ENCODE measurements around the gene OR52K1.
"Not testable (repeated sequence)": the region's sequence is repeated elsewhere in the genome, so short reads cannot be mapped to it uniquely, and the experiment has no call there.

OR52K1 gene

DNA sequence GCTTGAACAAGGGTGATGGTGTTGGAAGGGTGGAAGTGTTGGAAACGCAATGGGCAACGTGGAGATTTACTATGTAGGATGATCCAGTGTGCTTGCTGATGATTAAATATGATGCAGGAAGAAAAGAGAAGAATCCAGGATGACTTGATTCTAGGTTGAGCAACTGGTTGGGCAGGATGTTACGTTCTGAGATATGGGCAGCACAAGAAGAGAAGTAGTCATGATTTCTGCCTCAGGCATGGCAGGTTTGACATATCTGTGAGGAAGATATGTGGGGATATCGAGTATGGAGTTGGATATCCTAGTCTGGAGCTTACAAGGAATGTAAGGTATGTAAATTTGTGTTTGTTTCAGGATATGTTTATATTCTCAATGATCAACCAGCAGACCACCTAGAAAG is 1.9 kb downstream of the OR52K1 start:
- Histone ChIP-seq H3K4me3 (ENCODE audit: low read depth in 1 of 5, low read length in 5 of 5) (no peak overlapping the region), H3K27ac (ENCODE audit: low read depth, low read length) (no peak overlapping the region), H3K27me3 (ENCODE audit: control insufficient read depth in 5 of 5, insufficient read depth in 4 of 5, low read length in 5 of 5) (no peaks in the 10 kb centered on the region), H3K9me3 (ENCODE audit: control insufficient read depth in 5 of 5, low read length in 5 of 5) (no peaks in the 10 kb centered on the region), H3K36me3 (ENCODE audit: control insufficient read depth in 5 of 5, insufficient read depth in 5 of 5, low read length in 5 of 5) (no peaks in the 10 kb centered on the region), H3K4me1 (ENCODE audit: control insufficient read depth in 5 of 5, insufficient read depth in 5 of 5, low read length in 5 of 5) (peaks cover 0 to 3% (median 0%) of the 10 kb centered on the region in 5 donors), H3K9ac (ENCODE audit: low read length in 5 of 5) (no peak overlapping the region)

DNA sequence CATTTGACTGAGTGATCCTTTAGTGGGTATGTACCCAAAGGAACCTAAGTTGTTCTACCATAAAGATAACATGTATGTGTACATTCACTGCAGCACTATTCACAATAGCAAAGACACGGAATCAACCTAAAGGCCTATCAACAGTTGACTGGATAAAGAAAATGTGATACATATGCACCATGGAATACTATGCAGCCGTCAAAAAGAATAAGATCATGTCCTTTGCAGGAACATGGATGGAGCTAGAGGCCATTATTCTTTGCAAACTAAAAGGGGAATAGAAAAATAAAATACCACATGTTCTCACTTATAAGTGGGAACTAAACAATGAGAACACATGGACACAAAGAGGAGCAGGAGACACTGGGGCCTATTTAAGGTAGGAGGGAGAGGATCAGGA is 9.0 kb downstream of the OR52K1 start:
- H3K4me1 ChIP-seq (ENCODE audit: control insufficient read depth in 5 of 5, insufficient read depth in 5 of 5, low read length in 5 of 5); H3K4me3 ChIP-seq (ENCODE audit: low read depth in 1 of 5, low read length in 5 of 5); H3K27ac ChIP-seq (ENCODE audit: low read depth, low read length); H3K9me3 ChIP-seq (ENCODE audit: control insufficient read depth in 5 of 5, low read length in 5 of 5); H3K36me3 ChIP-seq (ENCODE audit: control insufficient read depth in 5 of 5, insufficient read depth in 5 of 5, low read length in 5 of 5); H3K9ac ChIP-seq (ENCODE audit: low read length in 5 of 5): not testable (repeated sequence)
- H3K27me3 ChIP-seq (ENCODE audit: control insufficient read depth in 5 of 5, insufficient read depth in 4 of 5, low read length in 5 of 5), result peaks cover 0 to 12% (median 0%) of the 10 kb centered on the region in 5 donors

DNA sequence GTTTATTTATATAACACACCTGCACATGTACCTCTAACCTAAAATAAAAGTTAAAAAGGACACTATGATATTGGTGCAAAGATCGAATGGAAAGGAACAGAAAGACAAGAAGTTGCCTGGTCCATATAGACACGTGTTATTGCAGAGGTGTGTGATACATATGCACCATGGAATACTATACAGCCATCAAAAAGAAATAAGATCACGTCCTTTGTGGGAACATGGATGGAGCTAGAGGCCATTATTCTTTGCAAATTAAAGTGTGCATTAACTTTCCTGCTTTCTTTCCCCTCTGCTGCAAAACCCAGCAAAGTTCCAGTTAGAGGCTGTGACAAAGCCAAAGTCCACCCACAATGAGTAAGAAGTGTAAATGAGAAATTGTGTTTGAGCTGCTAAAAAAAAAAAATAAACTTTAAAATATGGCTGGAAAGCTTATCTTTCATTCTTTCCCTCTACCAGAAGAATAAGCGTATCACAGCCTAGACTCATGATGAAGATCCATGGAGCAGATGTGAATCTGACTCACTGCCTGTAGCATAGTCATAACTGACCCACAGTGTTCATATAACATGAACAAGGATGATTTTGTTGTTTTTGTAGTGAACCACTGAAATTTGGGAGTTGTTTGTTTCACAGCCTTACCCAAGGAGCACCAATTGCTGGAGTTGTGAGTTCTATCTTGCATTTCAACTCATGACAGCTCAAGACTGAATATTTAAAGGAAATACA is 9.6 kb downstream of the OR52K1 start:
- Histone ChIP-seq H3K27ac (ENCODE audit: low read depth, low read length) (no peak overlapping the region), H3K9me3 (ENCODE audit: control insufficient read depth in 5 of 5, low read length in 5 of 5) (no peaks in the 10 kb centered on the region), H3K27me3 (ENCODE audit: control insufficient read depth in 5 of 5, insufficient read depth in 4 of 5, low read length in 5 of 5) (peaks cover 0 to 14% (median 1%) of the 10 kb centered on the region in 5 donors), H3K36me3 (ENCODE audit: control insufficient read depth in 5 of 5, insufficient read depth in 5 of 5, low read length in 5 of 5) (no peaks in the 10 kb centered on the region), H3K4me1 (ENCODE audit: control insufficient read depth in 5 of 5, insufficient read depth in 5 of 5, low read length in 5 of 5) (peaks cover 0 to 11% (median 4%) of the 10 kb centered on the region in 5 donors), H3K9ac (ENCODE audit: low read length in 5 of 5) (no peak overlapping the region), H3K4me3 (ENCODE audit: low read depth in 1 of 5, low read length in 5 of 5) (no peak overlapping the region)

DNA sequence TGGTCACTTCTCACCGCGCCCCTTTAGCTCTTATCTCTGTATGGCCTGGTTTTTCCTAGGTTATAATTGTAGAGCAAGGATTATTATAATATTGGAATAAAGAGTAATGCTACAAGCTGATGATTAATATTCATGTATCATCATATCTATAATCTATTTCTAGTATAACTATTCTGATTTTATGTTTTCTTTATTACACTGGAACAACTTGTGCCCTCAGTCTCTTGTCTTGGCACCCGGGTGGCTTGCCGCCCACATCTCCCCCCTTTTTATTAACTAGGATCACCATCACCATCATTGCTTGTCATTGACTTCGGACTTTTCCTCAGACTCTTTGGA is 11.0 kb downstream of the OR52K1 start:
- peaks cover 0 to 11% (median 4%) of the 10 kb centered on the region in 5 donors for H3K4me1 ChIP-seq (ENCODE audit: control insufficient read depth in 5 of 5, insufficient read depth in 5 of 5, low read length in 5 of 5)
- H3K9ac ChIP-seq (ENCODE audit: low read length in 5 of 5), result no peak overlapping the region
- no peak overlapping the region for H3K4me3 ChIP-seq (ENCODE audit: low read depth in 1 of 5, low read length in 5 of 5)
- no peaks in the 10 kb centered on the region for H3K9me3 ChIP-seq (ENCODE audit: control insufficient read depth in 5 of 5, low read length in 5 of 5)
- H3K36me3 ChIP-seq (ENCODE audit: control insufficient read depth in 5 of 5, insufficient read depth in 5 of 5, low read length in 5 of 5), result no peaks in the 10 kb centered on the region
- H3K27ac ChIP-seq (ENCODE audit: low read depth, low read length), result no peak overlapping the region
- peaks cover 0 to 14% (median 5%) of the 10 kb centered on the region in 5 donors for H3K27me3 ChIP-seq (ENCODE audit: control insufficient read depth in 5 of 5, insufficient read depth in 4 of 5, low read length in 5 of 5)

- Histone ChIP-seq H3K4me3 (ENCODE audit: low read depth in 1 of 5, low read length in 5 of 5) (no peak overlapping the region), H3K9ac (ENCODE audit: low read length in 5 of 5) (no peak overlapping the region), H3K9me3 (ENCODE audit: control insufficient read depth in 5 of 5, low read length in 5 of 5) (no peaks in the 10 kb centered on the region), H3K27me3 (ENCODE audit: control insufficient read depth in 5 of 5, insufficient read depth in 4 of 5, low read length in 5 of 5) (peaks cover 0 to 14% (median 5%) of the 10 kb centered on the region in 5 donors), H3K27ac (ENCODE audit: low read depth, low read length) (no peak overlapping the region), H3K4me1 (ENCODE audit: control insufficient read depth in 5 of 5, insufficient read depth in 5 of 5, low read length in 5 of 5) (peaks cover 0 to 11% (median 4%) of the 10 kb centered on the region in 5 donors), H3K36me3 (ENCODE audit: control insufficient read depth in 5 of 5, insufficient read depth in 5 of 5, low read length in 5 of 5) (no peaks in the 10 kb centered on the region)
Observed at GRCh38 chr11:4495487-4495886, 13.0 kb downstream of the OR52K1 start.

DNA sequence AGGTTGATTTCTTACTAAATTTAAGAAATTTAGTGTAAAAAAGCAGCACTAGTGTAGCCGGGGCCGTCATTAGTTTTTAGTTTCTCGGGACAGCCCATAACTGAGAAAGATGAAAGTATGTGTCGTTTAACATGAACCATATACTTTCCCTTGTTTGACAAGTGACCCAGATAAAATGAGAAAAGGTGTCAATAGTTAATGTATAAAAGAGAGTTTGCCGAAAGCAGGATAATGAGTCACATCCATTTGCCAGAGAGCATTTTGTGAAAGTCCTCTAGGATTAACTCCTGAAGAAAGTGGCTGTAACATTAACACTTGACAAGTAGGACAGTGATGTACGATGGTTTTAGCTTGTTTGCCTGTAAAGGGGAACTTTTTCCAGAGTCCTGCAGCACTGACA is 13.5 kb downstream of the OR52K1 start:
- Histone ChIP-seq H3K36me3 (ENCODE audit: control insufficient read depth in 5 of 5, insufficient read depth in 5 of 5, low read length in 5 of 5) (no peaks in the 10 kb centered on the region), H3K9ac (ENCODE audit: low read length in 5 of 5) (no peak overlapping the region)

DNA sequence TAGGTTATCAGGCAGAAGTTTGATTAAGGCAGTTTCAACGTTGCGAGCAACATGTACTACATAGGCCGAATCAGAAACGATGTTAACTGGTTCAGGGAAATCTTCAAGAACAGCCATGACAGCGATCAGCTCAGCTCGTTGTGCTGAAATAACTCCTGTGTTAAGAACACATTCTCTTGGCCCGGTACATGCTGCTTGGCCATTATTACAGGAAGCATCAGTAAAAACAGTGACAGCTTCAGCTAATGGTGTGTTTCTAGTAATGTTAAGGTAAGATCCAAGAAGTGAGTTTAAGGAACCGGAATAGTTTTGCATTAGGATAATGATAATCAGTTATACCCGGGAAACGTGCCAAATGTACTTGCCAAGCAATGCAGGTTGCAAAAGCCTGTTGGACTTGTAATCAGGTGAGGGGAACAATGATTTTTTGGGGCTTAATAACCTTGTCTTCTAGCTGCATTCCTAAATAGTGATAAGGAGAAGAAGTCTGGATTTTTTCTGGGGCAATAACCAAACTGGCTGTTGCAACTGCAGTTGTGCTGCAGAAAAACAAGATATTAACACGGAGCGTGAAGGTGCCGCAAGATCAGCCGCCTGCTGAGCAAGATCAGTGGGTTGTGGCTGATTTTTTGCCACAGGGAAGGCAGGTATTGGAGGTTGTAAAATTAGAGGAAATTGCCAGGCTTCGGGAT is 14.3 kb downstream of the OR52K1 start:
- no peak overlapping the region for H3K4me3 ChIP-seq (ENCODE audit: low read depth in 1 of 5, low read length in 5 of 5)
- no peaks in the 10 kb centered on the region for H3K36me3 ChIP-seq (ENCODE audit: control insufficient read depth in 5 of 5, insufficient read depth in 5 of 5, low read length in 5 of 5)
- no peak overlapping the region for H3K27ac ChIP-seq (ENCODE audit: low read depth, low read length)
- H3K4me1 ChIP-seq (ENCODE audit: control insufficient read depth in 5 of 5, insufficient read depth in 5 of 5, low read length in 5 of 5), result peaks cover 0 to 11% (median 4%) of the 10 kb centered on the region in 5 donors
- H3K9me3 ChIP-seq (ENCODE audit: control insufficient read depth in 5 of 5, low read length in 5 of 5), result no peaks in the 10 kb centered on the region
- no peak overlapping the region for H3K9ac ChIP-seq (ENCODE audit: low read length in 5 of 5)
- peaks cover 0 to 14% (median 5%) of the 10 kb centered on the region in 5 donors for H3K27me3 ChIP-seq (ENCODE audit: control insufficient read depth in 5 of 5, insufficient read depth in 4 of 5, low read length in 5 of 5)

More for the DNA sequence above, 13.5 kb downstream of the OR52K1 start:
- peaks cover 0 to 14% (median 5%) of the 10 kb centered on the region in 5 donors for H3K27me3 ChIP-seq (ENCODE audit: control insufficient read depth in 5 of 5, insufficient read depth in 4 of 5, low read length in 5 of 5)
- no peak overlapping the region for H3K27ac ChIP-seq (ENCODE audit: low read depth, low read length)
- no peaks in the 10 kb centered on the region for H3K9me3 ChIP-seq (ENCODE audit: control insufficient read depth in 5 of 5, low read length in 5 of 5)
- peaks cover 0 to 11% (median 4%) of the 10 kb centered on the region in 5 donors for H3K4me1 ChIP-seq (ENCODE audit: control insufficient read depth in 5 of 5, insufficient read depth in 5 of 5, low read length in 5 of 5)
- no peak overlapping the region for H3K4me3 ChIP-seq (ENCODE audit: low read depth in 1 of 5, low read length in 5 of 5)

DNA sequence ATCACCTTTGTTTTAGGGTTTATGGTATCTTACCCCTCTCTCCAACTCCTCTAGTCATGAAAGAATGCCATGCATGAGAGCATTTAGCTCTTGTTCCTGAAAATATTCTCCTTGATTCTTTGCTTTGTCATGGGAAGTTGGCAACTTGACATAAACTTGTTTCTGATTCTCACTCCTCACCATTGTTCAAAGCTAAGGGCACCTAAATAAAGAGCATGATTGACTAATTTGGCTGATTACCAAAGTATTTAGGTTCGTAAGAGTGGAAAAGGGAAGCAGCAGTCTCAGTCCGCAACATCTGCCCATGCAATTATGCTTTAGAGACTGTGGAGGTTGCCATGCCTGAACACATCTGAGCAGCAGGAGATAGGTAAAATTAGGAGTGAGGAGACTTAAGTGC is 26.4 kb downstream of the OR52K1 start:
- no peak overlapping the region for H3K27ac ChIP-seq (ENCODE audit: low read depth, low read length)
- peaks cover 0 to 5% (median 0%) of the 10 kb centered on the region in 5 donors for H3K27me3 ChIP-seq (ENCODE audit: control insufficient read depth in 5 of 5, insufficient read depth in 4 of 5, low read length in 5 of 5)
- H3K9ac ChIP-seq (ENCODE audit: low read length in 5 of 5), result no peak overlapping the region
- peaks cover 0 to 17% (median 0%) of the 10 kb centered on the region in 5 donors for H3K4me1 ChIP-seq (ENCODE audit: control insufficient read depth in 5 of 5, insufficient read depth in 5 of 5, low read length in 5 of 5)
- no peaks in the 10 kb centered on the region for H3K9me3 ChIP-seq (ENCODE audit: control insufficient read depth in 5 of 5, low read length in 5 of 5)
- no peaks in the 10 kb centered on the region for H3K36me3 ChIP-seq (ENCODE audit: control insufficient read depth in 5 of 5, insufficient read depth in 5 of 5, low read length in 5 of 5)
- no peak overlapping the region for H3K4me3 ChIP-seq (ENCODE audit: low read depth in 1 of 5, low read length in 5 of 5)

DNA sequence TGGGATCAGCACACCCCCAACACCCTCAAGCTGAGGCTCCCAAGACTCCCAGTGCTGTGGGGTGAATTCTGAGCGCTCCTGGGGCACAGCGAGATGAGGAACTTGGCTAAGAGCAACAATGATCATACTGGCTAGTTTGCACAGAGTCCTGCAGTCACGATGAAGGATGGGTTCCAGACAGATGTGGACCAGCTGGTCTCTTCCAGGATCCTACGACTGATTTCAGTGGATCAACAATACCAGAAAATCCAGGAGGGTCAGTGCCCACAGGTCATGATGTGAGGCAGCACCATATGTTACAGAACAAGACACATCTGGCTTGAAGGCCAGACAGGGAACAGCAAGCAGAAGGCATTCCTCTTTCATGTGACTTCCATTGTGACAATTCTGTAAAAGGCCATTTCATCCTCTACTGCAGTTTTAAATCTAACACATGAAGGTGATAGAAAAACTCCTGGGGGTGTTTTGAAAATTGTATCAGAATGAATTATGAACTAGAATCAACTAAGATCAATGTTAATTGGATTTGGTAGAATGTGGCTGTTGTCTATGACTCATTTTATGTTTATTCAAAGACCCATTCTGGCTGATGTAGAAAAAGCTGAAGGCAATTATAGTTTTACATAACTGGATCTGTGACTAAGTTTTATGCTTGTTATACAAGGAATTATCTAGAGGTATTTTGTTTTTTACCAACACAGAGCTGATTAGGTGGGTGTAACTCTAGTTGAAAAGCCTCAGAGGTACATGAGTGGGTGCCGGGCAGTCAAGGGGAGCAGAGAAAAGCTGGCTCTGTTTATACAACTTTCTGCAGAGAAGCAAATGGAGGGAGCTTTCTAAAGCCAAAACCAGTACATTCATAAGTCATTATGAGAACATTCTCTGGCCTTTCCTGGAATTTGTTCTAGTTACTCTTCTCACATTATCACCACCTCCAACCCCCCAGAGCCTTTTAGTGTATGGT is 29.1 kb downstream of the OR52K1 start:
- Histone ChIP-seq H3K36me3 (ENCODE audit: control insufficient read depth in 5 of 5, insufficient read depth in 5 of 5, low read length in 5 of 5) (no peaks in the 10 kb centered on the region), H3K4me1 (ENCODE audit: control insufficient read depth in 5 of 5, insufficient read depth in 5 of 5, low read length in 5 of 5) (peaks cover 0 to 17% (median 0%) of the 10 kb centered on the region in 5 donors), H3K9ac (ENCODE audit: low read length in 5 of 5) (no peak overlapping the region), H3K27ac (ENCODE audit: low read depth, low read length) (no peak overlapping the region), H3K27me3 (ENCODE audit: control insufficient read depth in 5 of 5, insufficient read depth in 4 of 5, low read length in 5 of 5) (peaks cover 0 to 8% (median 0%) of the 10 kb centered on the region in 5 donors), H3K9me3 (ENCODE audit: control insufficient read depth in 5 of 5, low read length in 5 of 5) (no peaks in the 10 kb centered on the region), H3K4me3 (ENCODE audit: low read depth in 1 of 5, low read length in 5 of 5) (no peak overlapping the region)

Measured in subcutaneous abdominal adipose tissue (tissue), 5 donors.